HUES48 (cell line): ENCODE data around the gene FBXO9.

Source experiments
- H3K27ac ChIP-seq: one replicate; pipeline ENCODE4 v1.7.0; 2013; ENCODE audit warnings: low read depth, low read length, inconsistent platforms
- H3K27me3 ChIP-seq: 2 replicates; pipeline ENCODE4 v1.6.1; 2013; ENCODE audit warnings: mild to moderate bottlenecking, low read length; ENCODE audit not compliant: control insufficient read depth, insufficient read depth
- H3K36me3 ChIP-seq: 2 replicates; pipeline ENCODE4 v1.6.1; 2013; ENCODE audit warnings: low read length; ENCODE audit not compliant: control insufficient read depth, insufficient read depth
- H3K4me1 ChIP-seq: 2 replicates; pipeline ENCODE4 v1.6.1; 2013; ENCODE audit warnings: mild to moderate bottlenecking, low read length; ENCODE audit not compliant: control insufficient read depth, insufficient read depth
- H3K4me3 ChIP-seq: 2 replicates; pipeline ENCODE4 v1.5.1; 2013; ENCODE audit warnings: mild to moderate bottlenecking, low read depth, low read length
- H3K9ac ChIP-seq: 2 replicates; pipeline ENCODE4 v1.6.1; 2013; ENCODE audit warnings: mild to moderate bottlenecking, low read depth, low read length, moderate library complexity
- H3K9me3 ChIP-seq: 2 replicates; pipeline ENCODE4 v1.6.1; 2013; ENCODE audit warnings: low read length; ENCODE audit not compliant: control insufficient read depth, insufficient read depth

Gene FBXO9

GRCh38 chr6:53065266-53066076, at the start of gene FBXO9:
Gene FBXO9, plus strand, starts transcription at chr6:53065404. Its CDS starts 386 bp downstream, at chr6:53065790.
- Histone ChIP-seq H3K27me3 (no peaks in the 10 kb centered on the region), H3K27ac (peak within 1 kb of the TSS; percentile 46)

DNA sequence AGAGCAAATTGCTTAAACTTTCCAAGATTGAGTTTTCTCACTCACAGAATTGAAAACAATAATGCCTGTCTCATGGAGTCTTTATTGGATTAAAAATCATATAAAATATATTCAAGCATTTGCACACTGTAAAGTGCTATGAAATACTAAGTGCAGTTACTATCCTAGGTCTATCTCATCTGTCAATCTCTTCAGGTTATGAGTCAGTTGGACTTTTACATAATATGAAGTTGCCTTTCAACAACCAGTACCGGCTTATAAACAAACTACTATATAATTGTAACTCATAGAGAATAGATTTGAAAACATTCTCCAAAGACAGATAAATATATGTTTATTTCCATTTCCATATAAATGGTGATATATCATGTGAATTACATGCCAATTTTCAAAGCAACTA, 49.7 kb upstream of the FBXO9 start:
- H3K4me3 ChIP-seq: no peak overlapping the region
- H3K36me3 ChIP-seq: peaks cover 73% of the 10 kb centered on the region
- H3K27ac ChIP-seq: no peak overlapping the region

More at GRCh38 chr6:53065266-53066076, at the start of gene FBXO9:
- peak within 1 kb of the TSS; percentile 72 for H3K9ac ChIP-seq
- H3K36me3 ChIP-seq: no peaks in the 10 kb centered on the region
- H3K9me3 ChIP-seq: no peaks in the 10 kb centered on the region
- H3K4me3 ChIP-seq: peak within 1 kb of the TSS; percentile 98
- H3K4me1 ChIP-seq: peaks cover 6% of the 10 kb centered on the region; the same call in 1 of the 2 replicates

GRCh38 chr6:53018446-53018845, 46.8 kb upstream of the FBXO9 start:
- H3K9ac ChIP-seq: no peak overlapping the region
- no peaks in the 10 kb centered on the region for H3K4me1 ChIP-seq
- no peaks in the 10 kb centered on the region for H3K27me3 ChIP-seq
- no peak overlapping the region for H3K4me3 ChIP-seq
- H3K9me3 ChIP-seq: no peaks in the 10 kb centered on the region
- H3K27ac ChIP-seq: no peak overlapping the region
- peaks cover 48% of the 10 kb centered on the region for H3K36me3 ChIP-seq

More for the DNA sequence above, 49.7 kb upstream of the FBXO9 start:
- Histone ChIP-seq H3K9me3 (no peaks in the 10 kb centered on the region), H3K27me3 (no peaks in the 10 kb centered on the region), H3K4me1 (no peaks in the 10 kb centered on the region), H3K9ac (no peak overlapping the region)

DNA sequence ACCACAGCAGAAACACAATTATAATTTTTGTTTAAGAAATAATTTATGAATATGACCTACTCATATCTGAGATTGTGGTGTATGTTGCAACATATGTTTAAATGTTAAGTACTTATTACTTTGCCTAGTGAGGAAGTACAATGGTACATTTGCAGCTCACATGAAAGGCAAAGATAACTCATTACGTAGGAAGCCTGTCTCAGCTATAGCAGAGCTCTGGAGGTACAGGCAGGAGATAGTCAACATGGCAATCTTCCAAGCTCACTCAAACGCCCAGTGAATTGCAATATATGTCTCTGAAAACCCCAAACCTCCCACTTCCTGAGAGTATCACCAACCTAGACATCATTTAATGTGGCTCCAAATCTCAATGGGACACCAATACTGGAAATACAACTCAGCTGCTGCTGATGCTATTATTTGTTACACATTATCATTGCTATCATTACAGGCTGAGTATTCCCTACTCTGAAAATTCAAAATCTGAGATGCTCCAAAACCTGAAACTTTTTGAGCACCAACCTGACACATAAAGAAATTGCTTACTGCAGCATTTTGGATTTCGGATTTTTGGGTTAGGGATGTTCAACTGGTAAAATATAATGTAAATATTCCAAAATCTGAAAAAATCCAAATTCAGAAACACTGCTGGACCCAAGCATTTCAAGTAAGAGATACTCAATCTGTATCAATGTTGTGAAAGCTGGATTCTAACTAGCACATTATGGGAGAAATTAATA, 45.0 kb upstream of the FBXO9 start:
- peaks cover 31% of the 10 kb centered on the region for H3K36me3 ChIP-seq
- H3K27me3 ChIP-seq: no peaks in the 10 kb centered on the region
- H3K27ac ChIP-seq: no peak overlapping the region
- no peak overlapping the region for H3K9ac ChIP-seq
- H3K9me3 ChIP-seq: no peaks in the 10 kb centered on the region
- H3K4me1 ChIP-seq: no peaks in the 10 kb centered on the region
- H3K4me3 ChIP-seq: no peak overlapping the region

DNA sequence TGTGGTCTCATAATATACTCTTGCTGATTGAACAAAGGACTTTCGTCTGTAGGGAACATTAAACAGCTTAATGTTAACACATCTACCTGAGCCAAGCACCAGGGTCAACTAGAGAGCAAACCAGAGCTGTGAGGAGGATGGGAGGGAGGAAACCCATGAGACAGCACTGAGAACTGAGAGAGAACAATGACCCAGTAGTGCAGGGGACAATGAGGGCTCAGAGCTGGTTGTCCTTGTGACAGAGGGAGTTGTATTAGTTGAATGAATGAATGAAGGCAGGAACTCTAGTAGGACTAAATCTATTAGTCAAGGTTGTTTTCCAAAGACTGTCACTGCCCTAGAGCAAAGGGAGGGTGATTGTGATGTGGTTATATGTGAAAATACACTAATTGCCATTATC, 41.9 kb upstream of the FBXO9 start:
- H3K9me3 ChIP-seq: no peaks in the 10 kb centered on the region
- H3K9ac ChIP-seq: no peak overlapping the region
- peaks cover 10% of the 10 kb centered on the region for H3K36me3 ChIP-seq
- no peak overlapping the region for H3K27ac ChIP-seq
- H3K4me3 ChIP-seq: no peak overlapping the region
- H3K4me1 ChIP-seq: no peaks in the 10 kb centered on the region
- no peaks in the 10 kb centered on the region for H3K27me3 ChIP-seq

GRCh38 chr6:53026526-53026925, 38.7 kb upstream of the FBXO9 start:
- no peaks in the 10 kb centered on the region for H3K4me1 ChIP-seq
- peaks cover 28% of the 10 kb centered on the region for H3K36me3 ChIP-seq
- H3K27me3 ChIP-seq: no peaks in the 10 kb centered on the region
- H3K27ac ChIP-seq: no peak overlapping the region
- H3K4me3 ChIP-seq: no peak overlapping the region
- no peak overlapping the region for H3K9ac ChIP-seq
- no peaks in the 10 kb centered on the region for H3K9me3 ChIP-seq

DNA sequence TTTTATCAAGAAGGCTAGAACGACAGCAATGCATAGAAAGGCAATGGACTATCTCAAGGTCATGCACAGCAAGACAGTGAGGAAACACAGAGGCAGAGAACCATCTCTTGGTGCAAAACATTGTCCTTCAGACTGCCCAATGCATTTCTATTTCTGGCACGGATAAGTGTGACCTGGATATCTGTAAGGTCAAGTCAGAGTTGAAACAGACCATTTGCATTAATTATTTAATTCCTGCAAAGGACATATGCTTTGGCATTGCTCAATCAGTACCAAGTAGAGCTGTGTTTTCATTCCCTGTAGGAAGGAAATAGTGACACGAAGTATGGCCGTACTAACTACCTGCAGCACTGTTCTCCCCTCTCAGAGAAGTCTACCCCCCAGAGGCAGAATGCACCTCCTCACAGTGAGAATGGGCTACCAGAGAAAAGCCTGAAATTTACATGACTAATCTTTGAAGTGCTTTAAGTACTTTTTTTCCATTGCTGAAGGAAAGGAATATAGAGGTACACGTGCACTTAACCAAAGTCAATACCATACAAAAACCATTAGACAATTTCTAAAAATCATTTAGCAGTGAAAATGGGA, 38.0 kb upstream of the FBXO9 start:
- Histone ChIP-seq H3K4me3 (no peak overlapping the region), H3K36me3 (peaks cover 33% of the 10 kb centered on the region), H3K9me3 (no peaks in the 10 kb centered on the region), H3K27me3 (no peaks in the 10 kb centered on the region), H3K9ac (no peak overlapping the region), H3K4me1 (no peaks in the 10 kb centered on the region), H3K27ac (no peak overlapping the region)

DNA sequence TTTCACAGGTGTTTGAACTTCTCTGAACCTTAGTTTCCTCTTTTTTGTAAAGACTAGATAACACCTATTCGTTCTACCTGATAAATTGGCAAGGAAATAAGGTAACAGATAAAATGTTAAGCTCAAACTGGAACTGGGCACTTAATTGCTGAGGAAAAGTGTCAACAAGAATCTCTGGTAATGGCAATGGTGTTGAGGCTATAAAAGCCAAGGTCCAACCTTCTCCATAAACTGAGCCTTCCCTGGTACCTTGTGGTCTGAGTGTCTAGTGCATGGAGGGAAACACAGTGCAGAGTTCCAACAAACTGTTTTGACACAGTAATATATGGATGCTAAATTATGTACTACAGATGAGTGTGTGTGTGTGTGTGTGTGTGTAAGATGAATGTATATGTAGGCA, 36.7 kb upstream of the FBXO9 start:
- Histone ChIP-seq H3K9ac (no peak overlapping the region), H3K36me3 (peaks cover 36% of the 10 kb centered on the region), H3K4me3 (no peak overlapping the region), H3K9me3 (no peaks in the 10 kb centered on the region), H3K27me3 (no peaks in the 10 kb centered on the region), H3K27ac (no peak overlapping the region), H3K4me1 (no peaks in the 10 kb centered on the region)

DNA sequence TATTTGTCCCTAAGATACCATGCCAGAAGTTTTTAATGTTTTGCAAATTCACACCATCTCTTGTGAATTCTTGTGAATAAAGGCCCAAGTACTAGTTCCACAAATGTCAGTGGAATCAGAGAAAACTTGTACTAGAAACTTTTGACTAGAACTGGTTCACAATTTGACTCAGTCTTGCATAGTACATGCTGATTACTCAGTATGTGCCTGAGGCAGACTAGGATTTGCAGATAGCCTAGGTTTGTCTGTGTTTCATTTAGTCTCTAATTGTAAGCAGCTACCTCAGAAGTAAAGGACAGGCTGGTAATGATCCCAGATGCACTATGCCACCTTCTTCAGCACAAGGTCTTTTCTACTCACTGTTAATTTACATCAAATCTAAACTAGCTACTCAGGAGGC, 35.9 kb upstream of the FBXO9 start:
- no peaks in the 10 kb centered on the region for H3K27me3 ChIP-seq
- H3K9ac ChIP-seq: no peak overlapping the region
- peaks cover 36% of the 10 kb centered on the region for H3K36me3 ChIP-seq
- H3K27ac ChIP-seq: no peak overlapping the region
- no peak overlapping the region for H3K4me3 ChIP-seq
- no peaks in the 10 kb centered on the region for H3K4me1 ChIP-seq
- H3K9me3 ChIP-seq: no peaks in the 10 kb centered on the region

DNA sequence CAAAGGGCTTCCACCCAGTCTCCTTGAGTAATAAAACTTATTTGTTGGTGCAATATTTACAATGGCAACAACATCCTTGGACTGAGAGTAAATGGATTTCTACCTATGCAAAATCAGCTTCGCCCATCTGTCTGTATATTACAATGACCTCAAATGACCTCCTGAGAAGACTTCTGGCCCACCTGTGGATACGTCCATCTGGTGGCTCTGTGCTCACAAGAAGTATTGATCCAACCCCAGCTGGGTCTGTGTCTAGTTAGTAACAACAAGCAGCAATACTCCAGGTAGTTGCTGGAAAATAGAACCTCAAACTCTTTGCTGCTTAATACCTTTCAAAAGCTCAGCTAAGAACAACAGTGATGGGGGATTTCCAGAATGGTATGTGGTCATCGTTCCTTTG, 35.4 kb upstream of the FBXO9 start:
- H3K4me1 ChIP-seq: no peaks in the 10 kb centered on the region
- no peaks in the 10 kb centered on the region for H3K27me3 ChIP-seq
- peaks cover 42% of the 10 kb centered on the region for H3K36me3 ChIP-seq
- H3K4me3 ChIP-seq: no peak overlapping the region
- no peak overlapping the region for H3K27ac ChIP-seq
- H3K9me3 ChIP-seq: no peaks in the 10 kb centered on the region
- no peak overlapping the region for H3K9ac ChIP-seq

DNA sequence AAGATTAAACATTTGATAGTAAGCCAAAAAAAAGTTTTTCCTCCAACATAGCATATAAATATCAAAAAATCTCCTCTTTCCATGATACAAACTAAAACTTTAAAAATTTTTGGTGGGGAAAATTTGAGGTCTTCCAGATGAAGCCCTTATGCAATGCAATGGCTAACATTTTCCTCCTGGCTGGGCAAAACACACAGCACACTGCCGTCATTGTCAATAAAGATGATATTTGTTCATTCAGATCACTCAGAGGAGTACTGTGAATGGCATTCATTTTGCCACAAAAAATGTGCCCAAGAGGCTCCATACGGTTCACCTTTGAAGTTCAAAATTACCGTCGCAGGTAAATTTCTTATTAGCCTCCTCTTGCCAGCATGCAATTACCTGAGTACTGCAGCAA, 33.9 kb upstream of the FBXO9 start:
- Histone ChIP-seq H3K9ac (no peak overlapping the region), H3K4me1 (no peaks in the 10 kb centered on the region), H3K4me3 (no peak overlapping the region), H3K27ac (no peak overlapping the region), H3K9me3 (no peaks in the 10 kb centered on the region), H3K36me3 (peaks cover 48% of the 10 kb centered on the region), H3K27me3 (no peaks in the 10 kb centered on the region)
